Activated T-cell treated with anti-CD3 and anti-CD28 coated beads, Interleukin-2, amount 50 U/mL, for 1 hour (primary cell): ENCODE measurements around the gene VSTM1.
"Not testable (repeated sequence)": the region's sequence is repeated elsewhere in the genome, so short reads cannot be mapped to it uniquely, and the experiment has no call there.

Source experiments
- DNase-seq: peaks from one replicate; pipeline ENCODE4 v3.0.0-alpha.2; 2020

VSTM1 gene

DNA sequence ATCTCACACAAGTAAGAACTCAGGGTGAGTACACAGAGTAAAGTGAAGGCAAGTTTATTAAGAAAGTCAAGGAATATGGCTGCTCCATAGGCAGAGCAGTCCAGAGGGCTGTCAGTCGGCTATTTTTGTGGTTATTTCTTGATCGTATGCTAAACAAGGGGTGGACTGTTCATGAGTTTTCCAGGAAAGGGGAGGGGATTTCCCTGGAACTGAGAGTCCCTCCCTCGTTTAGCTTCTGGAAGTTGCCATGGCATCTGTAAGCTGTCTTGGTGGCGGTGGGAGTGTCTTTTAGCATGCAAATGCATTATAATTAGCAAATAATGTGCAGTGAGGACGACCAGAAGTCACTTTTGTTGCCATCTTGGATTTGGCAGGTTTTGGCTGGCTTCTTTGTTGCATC, 5.8 kb upstream of the VSTM1 start:
- DNase-seq = no peak

DNA sequence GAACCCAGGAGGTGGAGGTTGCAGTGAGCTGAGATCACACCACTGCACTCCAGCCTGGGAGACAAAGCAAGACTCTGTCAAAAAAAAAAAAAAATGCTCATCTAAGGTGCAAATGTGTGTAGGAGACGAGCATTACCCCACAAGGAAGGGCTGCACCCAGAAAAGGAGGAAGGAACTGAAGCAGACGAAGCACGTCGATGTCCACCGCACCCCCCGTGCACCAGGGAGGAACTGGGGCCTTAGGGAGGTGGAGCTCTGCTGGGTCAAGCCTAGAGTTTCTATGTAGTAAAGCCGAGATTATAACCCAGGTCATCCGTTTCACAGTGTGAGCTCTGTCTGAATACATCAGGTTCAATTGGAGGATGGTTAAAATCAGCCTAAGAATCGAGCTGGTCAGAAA, 1.1 kb downstream of the VSTM1 start:
- DNase-seq = no peak

DNA sequence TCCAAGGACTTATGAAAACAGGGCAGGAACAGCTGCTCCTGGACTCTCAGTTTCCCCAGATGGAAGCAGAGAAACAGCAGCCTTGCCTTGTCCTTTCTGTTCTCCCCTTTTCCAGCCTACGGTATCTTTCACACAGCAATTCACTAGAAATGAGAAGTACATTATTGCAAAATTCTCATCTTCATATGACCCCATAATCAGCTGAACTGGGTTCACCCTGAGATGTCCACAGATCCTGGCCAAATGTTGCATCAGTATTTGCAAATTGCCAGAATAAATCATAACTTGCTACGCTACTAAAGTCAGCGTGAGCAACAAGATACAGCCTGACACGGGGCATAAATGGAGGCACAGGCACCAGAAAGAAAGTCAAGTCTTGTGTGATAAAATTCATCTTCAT, 16.1 kb downstream of the VSTM1 start:
- DNase-seq = no peak

DNA sequence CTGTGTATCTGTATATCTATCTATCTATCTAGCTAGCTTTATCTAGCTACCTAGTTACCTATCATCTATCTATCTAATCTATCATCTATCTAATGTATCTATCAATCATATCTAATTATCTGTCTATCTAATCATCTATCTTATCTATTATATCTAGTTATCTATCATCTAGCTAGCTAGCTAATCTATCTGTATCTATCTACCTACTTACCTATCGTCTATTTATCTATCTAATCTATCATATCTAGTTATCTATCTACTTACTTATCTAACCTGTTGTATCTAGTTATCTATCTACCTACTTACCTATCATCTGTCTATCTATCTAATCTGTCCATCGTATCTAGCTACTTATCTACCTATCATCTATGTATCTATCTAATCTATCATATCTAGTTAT, 17.9 kb downstream of the VSTM1 start:
- DNase-seq = no peak

DNA sequence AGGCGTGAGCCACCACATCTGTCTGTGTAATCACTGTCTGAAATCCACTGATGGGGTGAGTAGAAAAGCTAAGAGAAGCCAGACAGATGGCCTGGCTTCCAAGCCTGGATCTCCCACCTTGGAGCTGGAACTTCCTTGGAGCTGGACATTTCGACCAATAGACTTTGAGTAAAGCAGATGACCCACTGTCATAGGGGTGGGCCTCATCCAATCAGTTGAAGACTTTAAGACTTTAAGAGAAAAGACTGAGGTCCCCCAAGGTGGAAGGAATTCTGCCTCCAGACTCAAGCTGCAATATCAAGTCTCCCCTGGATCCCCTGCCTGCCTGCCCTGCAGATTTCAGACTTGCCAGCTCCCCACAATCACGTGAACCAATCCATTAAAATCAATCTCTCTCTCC, 20.7 kb downstream of the VSTM1 start:
- DNase-seq = no peak

DNA sequence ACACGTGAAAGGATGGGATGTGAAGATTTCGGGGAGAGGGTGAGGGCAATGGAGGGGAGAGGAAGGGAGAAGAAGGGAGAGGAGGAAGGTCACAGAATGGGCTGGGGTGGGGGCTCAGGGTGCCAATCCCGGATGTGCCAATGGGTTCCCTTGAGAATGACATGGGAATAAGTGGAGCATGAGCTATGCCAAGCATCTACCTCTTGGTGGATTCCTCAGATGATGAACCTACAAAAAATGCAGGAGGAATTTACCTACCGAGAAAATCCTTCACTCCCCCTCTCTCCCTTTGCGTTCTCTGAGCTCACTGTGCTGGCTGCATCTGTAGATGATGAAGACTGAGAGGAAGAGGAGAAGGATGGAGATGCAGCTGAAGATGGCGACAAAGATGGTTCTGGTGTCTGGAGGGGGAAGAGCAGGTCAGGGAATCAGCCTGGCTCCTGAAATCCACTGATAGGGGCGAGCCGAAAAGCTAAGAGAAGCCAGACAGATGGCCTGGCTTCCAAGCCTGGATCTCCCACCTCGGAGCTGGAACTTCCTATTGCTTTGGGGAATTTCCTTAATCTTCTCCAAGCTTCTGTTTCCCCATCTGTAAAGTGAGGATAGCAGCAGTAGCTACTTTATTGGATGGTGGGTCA, 21.6 kb downstream of the VSTM1 start:
- no peak for DNase-seq

DNA sequence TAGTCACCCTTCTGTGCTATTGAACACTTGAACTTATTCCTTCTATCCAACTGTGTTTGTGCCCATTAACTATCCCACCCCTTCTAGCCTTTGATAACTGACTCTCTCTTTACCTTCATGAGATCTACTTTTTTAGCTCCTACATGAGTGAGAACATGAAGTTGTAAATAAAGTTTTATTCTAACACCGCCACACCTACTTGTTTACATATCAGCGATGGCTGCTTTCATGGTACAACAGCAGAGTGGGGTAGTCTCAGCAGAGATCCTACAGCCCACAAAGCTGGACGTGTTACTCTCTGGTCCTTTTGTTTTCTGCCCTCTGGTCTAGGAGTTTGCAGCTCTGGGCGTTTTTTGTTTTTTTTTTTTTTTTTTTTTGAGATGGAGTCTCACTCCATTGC, 23.7 kb downstream of the VSTM1 start:
- DNase-seq = no peak

DNA sequence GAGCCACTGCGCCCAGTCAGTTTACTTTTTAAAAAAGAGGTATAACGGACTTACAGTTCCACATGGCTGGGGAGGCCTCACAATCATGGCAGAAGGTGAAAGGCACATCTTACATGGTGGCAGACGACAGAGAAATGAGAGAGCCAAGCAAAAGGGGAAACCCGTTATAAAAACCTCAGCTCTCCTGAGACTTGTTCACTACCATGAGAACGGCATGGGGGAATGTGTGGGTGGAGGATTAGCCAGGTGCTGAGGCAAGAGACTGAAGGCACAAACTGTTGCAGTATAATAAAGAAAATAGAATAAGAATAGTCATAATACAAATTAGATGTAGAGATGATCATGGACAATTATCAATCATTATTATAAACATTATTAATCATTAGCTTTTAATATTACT, 27.2 kb downstream of the VSTM1 start:
- not testable (repeated sequence) for DNase-seq

DNA sequence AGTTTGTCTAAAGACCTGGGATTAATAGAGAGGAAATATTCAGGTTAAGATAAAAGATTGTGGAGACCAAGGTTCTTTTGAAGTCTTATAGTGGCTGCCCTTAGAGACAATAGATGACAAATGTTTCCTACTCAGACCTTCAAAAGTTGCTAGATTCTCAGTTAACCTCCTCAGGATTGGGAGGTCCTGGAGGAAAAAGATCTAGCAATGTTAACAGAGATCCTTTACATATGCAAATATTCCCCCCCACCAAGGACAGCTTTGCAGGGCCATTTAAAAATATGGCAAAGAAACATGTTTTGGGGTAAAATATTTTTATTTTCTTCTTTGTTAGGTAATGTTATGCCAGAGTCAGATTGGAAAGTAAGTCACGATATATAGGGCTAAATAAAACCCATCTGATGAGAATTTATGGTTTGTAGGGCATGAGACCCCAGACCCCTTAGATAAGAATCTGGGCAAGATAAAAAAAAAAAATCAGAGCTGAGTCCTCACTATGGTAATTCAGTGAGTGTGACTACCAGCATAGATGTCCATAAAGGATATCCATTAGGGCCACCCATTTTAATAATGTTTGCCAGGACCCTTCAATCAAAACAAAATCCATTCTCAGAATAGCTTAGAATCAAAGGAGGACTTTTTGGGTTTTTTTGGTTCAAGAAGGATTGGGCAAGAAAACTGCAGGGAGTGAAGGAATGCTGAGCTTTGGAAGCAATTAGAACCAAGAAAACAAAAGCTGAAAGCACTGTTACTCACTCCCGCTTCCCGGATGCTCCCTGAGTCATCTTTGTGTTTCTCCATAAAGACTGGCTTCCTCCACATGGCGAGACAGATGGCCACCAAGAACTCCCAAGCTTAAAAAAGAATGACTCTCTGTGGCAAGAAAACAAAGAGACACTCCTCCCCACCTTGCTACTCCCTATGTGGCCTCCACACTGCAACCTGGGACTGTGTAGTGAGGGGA, 28.2 kb downstream of the VSTM1 start:
- no peak for DNase-seq

DNA sequence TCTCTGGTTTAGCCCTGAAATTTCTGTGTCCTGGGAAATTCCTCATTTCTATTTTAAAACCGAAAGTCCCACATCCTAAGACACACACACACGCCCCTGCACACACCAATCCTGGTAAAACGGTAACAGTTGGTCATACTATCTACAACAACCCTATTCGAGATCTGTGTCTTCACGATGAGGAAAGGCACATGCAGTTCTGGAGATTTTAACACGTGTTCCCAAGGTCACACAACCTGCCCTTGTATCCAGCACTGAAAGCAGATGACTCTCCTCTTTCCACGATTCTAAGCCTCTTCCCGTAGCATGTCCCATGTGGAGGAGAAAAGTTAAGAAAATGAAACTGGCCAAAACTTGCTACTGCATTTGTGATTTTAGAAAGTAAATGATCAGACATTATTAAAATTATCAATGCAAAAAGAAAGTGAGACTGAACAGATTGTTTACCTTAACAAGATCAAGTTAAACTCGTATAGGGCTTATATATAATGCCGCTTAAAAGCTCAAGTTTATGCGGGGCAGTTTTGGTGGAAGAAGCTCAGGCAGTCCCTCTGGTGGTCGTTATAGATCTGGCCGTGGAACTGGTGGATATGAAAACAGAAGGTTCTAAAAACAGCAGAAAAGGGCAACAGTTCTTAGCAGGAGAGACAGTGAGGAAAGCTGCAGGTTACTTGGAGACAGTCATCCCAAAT, 32.7 kb downstream of the VSTM1 start:
- DNase-seq = no peak

DNA sequence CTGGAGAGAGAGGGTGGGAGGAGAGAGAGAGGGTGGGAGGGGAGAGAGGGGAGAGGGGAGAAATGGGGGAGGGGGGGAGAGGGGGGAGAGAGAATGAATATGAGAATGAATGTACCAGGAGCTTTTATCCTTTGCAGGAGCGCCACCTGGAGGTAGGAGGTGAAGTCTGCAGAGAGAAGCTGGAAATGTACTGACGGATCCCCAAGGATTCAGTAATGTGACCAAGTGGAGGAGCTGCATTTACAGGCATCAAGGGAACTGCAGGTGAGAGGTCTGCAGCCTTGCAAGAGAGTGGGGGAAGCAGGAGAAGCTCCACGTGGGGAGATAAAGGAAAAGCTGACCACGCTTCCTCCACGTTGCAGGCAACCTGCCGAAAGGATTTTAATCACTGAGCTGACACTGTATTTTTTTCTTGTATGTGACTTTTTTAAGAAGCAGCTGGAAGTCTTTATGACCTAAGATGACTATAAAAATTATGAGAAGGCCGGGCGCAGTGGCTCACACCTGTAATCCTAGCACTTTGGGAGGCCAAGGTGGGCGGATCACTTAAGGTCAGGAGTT, 33.7 kb downstream of the VSTM1 start:
- DNase-seq = peak; percentile 46

DNA sequence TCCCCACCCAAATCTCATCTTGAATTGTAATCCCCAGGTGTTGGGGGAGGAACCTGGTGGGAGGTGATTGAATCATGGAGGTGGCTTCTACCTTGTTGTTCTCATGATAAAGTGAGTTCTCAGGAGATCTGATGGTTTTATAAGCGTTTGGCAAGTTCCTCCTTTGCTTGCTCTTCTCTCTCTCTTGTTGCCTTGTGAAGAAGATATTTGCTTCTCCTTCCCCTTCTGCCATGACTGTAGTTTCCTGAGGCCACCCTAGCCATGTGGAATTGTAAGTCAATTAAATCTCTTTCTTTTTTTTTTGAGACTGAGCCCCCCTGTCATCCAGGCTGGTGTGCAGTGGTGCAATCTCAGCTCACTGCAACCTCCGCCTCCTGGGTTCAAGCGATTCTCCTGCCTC, 34.4 kb downstream of the VSTM1 start:
- no peak for DNase-seq

DNA sequence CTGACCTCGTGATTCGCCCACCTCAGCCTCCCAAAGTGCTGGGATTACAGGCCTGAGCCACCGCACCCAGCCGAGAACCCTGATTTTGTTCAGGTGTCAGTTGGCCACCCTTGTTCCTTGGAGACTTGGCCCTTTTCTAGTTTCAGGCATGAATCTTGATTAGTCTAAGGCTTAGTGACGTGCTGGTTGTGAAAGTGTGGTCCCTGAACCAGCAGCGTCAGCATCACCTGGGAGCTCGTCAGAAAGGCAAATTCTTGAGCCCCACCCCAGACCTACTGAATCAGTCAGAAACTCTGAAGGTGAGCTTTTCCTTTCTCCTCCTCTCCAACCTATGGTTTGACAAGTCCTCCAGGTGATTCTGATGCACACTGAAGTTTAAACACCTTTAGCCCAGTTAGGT, 37.0 kb downstream of the VSTM1 start:
- DNase-seq = no peak

DNA sequence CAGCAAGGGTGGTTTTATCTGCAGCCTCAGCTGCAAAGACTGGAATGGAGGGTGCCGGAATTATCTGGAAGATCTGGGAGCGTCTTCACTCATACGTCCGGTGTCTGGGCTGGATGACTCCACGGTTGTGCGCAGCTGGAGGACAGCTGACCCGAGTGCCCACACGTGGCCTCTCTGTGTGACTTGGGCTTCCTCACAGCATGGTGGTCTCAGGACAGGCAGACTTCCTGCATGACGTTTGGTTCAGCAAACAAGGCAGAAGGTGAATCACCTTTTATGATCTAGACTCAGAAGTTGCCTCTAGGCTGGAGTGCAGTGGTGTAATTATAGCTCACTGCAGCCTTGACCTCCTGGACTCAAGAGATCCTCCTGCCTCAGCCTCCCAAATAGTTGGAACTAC, 39.0 kb downstream of the VSTM1 start:
- DNase-seq = no peak

DNA sequence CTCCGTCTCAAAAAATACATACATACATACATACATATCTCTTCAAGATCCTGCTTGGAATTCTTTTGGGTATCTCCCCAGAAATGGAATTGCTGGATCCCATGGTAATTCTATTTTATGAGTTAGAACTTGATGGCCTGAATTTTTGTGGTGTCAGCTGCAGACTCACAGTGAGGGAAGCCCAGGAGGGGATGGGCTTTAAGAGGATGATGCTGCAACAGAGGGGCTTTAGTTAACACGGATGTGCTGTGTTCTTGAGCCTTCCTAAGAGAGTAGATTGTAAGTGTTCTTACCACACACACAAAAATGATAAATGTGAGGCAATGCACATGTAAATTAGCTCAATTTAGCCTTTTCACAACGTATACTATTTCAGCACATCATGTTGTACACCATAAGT, 40.5 kb downstream of the VSTM1 start:
- DNase-seq = no peak

DNA sequence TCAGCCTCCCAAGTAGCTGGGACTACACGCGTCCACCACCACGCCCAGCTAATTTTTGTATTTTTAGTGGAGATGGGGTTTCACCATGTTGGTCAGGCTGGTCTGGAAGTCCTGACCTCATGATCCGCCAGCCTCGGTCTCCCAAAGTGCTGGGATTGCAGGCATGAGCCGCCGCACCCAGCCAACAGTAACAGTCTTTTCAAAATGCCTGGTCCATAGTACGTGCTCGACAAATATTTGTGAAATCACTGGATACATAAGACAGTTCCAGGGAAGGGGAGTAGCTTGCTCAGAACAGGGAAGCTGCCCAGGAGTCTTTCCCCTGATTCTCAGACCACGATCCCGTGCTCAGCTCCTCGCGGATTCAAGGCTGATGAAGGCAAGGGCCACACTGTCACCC, 41.8 kb downstream of the VSTM1 start:
- no peak for DNase-seq

DNA sequence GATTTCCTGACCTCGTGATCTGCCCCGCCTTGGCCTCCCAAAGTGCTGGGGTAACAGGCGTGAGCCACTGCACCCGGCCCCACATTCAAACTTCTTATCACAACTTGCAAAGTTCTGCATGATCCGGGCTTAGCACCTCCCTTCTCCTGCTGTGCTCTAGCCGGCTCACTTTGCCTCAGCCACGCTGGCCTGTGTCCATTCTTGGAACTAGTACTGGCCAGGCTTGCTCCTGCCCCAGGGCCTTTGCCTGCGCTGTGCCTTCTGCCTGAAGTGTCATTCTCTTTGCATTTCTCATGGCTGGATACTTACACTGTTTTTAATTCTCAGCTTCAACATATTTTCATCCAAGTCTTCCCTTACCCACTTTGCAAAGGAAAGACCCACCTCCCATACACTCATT, 42.3 kb downstream of the VSTM1 start:
- DNase-seq = no peak

DNA sequence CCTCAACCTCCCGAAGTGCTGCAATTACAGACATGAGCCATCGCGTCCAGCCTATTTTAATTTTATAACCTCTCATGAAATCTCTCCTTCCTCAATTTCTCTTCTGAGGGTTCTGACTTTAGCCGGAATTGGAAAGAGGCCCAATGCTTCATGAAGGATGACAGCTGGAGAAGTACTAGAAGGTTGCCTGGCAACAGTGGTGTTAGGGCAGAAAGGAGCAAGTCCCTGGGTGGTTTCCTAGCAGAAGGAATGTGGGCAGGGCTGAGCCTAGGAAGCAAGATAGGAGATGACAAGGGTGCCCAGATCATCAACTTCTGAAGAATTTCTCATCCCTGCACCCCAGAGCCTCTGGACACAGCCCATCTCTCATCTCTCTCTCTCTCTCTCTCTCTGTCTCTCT, 46.4 kb downstream of the VSTM1 start:
- no peak for DNase-seq

DNA sequence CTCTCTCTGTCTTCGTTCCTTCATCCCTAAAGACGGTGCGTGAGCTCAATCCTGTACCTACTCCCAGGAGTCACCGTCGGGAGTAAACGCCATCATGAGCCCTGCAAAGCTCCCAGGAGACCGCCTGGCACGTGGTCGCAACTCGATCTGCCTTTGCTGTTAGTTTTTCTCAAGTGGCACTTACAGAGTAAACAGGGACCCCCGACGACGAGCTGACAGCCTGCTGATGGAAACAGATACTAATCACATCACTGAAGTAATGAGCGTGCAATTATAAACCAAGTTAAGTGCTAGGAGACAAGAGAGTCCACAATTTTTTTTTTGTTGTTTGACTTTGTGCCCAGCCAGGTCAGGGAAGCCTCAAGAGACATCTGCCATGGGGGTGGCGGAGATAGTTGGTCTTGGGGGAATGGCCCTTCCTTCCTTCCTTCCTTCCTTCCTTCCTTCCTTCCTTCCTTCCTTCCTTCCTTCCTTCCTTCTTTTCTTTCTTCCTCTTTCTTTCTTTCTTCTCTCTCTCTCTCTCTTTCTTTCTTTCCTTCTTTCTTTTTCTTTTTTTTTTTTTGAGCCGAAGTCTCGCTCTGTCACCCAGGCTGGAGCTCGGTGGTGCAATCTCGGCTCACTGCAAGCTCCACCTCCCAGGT, 48.7 kb downstream of the VSTM1 start:
- no peak for DNase-seq

DNA sequence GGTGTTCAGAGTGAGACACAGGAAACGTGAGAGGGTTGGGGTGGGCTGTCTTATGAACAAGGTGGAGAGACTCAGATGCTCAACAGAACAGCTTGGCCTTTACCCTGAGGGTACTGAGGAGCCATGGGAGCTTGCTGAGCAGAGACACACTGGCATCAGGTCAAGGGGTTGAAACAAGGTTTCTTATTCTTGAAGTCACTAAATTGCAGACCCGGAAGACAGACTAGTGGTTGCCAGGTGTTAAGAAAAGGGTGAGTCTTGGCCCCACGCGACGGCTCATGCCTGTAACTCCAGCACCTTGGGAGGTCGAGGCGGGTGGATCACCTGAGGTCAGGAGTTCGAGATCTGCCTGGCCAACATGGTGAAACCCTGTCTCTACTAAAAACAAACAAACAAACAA, 49.8 kb downstream of the VSTM1 start:
- DNase-seq = no peak

DNA sequence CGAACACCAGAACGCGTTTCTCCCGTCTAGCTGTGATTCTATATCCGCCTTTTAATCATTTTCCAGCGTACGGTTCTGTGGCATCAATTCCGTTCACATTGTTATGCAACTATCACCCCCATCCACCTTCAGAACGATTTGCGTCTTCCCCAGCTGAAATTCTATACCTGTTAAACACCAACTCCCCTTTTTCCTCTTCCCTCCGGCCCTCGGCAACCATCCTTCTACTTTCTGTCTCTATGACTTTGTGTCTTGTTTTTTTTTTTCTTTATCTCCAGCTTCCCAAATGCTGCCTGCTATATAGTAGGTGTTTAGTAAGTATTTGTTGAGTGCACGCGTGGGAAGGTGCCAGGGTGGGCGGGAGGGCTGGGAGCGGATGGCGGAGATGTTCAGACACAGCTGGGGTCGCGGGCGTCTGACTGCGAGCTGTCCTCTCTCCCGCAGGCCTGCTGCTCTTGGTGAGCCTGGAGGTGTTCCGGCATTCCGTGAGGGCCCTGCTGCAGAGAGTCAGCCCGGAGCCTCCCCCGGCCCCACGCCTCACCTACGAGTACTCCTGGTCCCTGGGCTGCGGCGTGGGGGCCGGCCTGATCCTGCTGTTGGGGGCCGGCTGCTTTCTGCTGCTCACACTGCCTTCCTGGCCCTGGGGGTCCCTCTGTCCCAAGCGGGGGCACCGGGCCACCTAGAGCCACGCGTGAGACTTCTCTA, 52.0 kb downstream of the VSTM1 start:
- no peak for DNase-seq

DNA sequence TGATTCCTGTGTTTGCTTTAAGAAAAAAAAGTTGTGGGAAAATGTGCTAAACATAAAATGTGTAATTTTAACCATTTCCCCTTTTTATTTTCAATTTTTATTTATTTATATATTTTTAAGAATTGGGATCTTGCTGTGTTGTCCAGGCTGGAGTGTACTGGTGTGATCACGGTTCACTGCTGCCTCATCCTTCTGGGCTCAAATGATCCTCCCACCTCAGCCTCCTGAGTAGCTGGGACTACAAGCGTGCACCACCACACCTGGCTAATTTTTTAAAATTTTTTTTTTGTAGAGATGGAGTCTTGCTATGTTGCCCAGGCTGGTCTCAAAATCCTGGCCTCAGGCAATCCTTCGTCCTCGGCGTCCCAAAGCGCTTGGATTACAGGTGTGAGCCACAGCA, 53.2 kb downstream of the VSTM1 start:
- DNase-seq = no peak
